ENCODE data around the gene HPCAL4. TPM values are rescaled to one million over a fixed set of nuclear protein-coding genes. Genes with fewer than 3 reads are reported as not detected.

Gene HPCAL4
- total RNA-seq, 1 donor from 2014 or later, result not detected

DNA sequence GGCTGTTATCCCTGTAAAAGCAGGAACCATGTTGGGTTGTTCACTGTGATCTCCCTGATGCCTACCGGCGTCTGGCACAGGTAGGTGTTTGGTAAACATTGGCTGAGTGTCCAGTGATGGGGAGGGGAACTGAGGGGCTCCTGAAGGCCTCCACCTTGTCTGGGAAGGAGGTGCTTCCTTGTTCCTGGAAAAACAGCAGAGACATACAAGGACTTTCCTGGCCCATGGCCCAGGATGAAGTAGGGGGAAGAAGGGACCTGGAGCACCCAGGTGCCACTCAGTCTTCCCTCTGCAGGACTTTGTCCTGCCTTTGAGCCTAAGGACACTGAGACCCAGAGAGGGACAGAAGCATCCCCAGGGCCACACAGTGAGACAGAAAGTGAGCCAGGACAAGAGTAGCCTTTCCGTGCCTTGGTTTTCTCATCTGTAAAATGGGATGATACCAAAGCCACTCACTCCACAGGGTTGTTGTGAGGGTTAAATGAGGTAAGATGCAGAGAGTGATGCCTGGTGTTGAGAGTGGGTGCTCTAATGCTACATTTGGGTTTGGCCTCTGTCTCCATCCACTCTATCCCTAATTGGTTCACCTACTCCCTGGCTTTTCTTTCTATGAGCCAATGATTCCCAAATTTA is 45.7 kb downstream of the HPCAL4 start:
- peaks cover 4% of the 10 kb centered on the region for H3K27me3 Mint-ChIP-seq
- no peak overlapping the region for H3K27ac Mint-ChIP-seq
- no peaks in the 10 kb centered on the region for H3K36me3 Mint-ChIP-seq (ENCODE audit: low read depth)
- CTCF ChIA-PET, result no interaction called here
- ATAC-seq (ENCODE audit: low read depth), result no peak
- intact Hi-C loops (cut with micrococcal nuclease), result no loop called here
- POLR2A ChIA-PET, result no interaction called here
- no peaks in the 10 kb centered on the region for H3K4me1 Mint-ChIP-seq
- DNase-seq, result no peak
- TF ChIP-seq, protein P1, sequence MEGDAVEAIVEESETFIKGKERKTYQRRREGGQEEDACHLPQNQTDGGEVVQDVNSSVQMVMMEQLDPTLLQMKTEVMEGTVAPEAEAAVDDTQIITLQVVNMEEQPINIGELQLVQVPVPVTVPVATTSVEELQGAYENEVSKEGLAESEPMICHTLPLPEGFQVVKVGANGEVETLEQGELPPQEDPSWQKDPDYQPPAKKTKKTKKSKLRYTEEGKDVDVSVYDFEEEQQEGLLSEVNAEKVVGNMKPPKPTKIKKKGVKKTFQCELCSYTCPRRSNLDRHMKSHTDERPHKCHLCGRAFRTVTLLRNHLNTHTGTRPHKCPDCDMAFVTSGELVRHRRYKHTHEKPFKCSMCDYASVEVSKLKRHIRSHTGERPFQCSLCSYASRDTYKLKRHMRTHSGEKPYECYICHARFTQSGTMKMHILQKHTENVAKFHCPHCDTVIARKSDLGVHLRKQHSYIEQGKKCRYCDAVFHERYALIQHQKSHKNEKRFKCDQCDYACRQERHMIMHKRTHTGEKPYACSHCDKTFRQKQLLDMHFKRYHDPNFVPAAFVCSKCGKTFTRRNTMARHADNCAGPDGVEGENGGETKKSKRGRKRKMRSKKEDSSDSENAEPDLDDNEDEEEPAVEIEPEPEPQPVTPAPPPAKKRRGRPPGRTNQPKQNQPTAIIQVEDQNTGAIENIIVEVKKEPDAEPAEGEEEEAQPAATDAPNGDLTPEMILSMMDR (IDR thresholded peaks at IDR 0.05), result no peak
- H3K9me3 Mint-ChIP-seq, result peaks cover 4% of the 10 kb centered on the region
- H3K4me3 Mint-ChIP-seq, result no peak overlapping the region

DNA sequence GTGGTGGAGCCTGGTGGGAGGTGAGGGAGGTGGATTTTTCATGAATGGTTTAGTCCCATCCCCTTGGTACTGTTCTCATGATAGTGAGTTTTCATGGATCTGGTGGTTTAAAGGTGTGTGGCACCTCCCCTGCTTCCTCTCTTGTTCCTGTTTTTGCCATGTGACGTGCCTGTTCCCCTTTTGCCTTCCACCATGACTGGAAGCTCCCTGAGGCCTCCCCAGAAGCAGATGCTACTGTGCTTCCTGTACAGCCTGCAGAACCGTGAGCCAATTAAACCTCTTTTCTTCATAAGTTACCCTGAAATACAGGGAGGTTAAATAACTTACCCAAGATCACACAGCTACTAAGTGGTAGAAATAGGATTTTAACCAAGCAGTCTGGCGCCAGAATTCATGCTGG is 47.5 kb downstream of the HPCAL4 start:
- Mint-ChIP-seq H3K4me3 (no peak overlapping the region), H3K27ac (no peak overlapping the region), H3K27me3 (peaks cover 15% of the 10 kb centered on the region), H3K9me3 (peaks cover 4% of the 10 kb centered on the region), H3K36me3 (ENCODE audit: low read depth) (no peaks in the 10 kb centered on the region), H3K4me1 (peaks cover 2% of the 10 kb centered on the region)
- TF ChIP-seq, protein P1 (IDR thresholded peaks at IDR 0.05), result no peak
- ATAC-seq (ENCODE audit: low read depth) (no peak), DNase-seq (no peak)
- POLR2A ChIA-PET, result no interaction called here
- intact Hi-C loops (cut with micrococcal nuclease), result no loop called here
- CTCF ChIA-PET, result interaction anchor here (0.9 kb wide), 1 partner anchor 37 kb away, joined by 3 read pairs; no protein-coding TSS in a partner anchor

DNA sequence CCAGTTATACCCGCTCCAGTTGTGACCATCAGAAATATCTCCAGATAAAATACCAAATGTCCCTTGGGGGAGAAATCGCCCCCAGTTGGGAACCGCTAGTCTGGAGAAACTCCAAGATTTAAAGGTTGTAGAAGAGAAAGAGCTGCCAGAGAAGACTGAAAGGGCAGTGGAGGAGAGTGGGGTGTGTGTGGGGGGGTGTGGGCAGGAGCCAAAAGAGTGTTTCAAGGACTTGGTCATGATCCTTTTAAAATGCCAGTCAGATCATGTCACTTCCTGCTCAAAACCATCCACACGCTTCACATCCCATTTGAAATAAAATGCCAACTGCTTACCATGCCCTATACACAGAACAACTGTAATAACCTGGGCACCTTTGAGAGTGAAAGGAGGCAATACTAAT is 48.4 kb downstream of the HPCAL4 start:
- DNase-seq (no peak), ATAC-seq (ENCODE audit: low read depth) (no peak)
- ChIA-PET CTCF (no interaction called here), POLR2A (no interaction called here)
- Mint-ChIP-seq H3K36me3 (ENCODE audit: low read depth) (no peaks in the 10 kb centered on the region), H3K9me3 (peaks cover 4% of the 10 kb centered on the region), H3K27ac (no peak overlapping the region), H3K27me3 (peaks cover 23% of the 10 kb centered on the region), H3K4me1 (peaks cover 2% of the 10 kb centered on the region), H3K4me3 (no peak overlapping the region)
- TF ChIP-seq, protein P1 (IDR thresholded peaks at IDR 0.05), result no peak
- intact Hi-C loops (cut with micrococcal nuclease), result no loop called here

DNA sequence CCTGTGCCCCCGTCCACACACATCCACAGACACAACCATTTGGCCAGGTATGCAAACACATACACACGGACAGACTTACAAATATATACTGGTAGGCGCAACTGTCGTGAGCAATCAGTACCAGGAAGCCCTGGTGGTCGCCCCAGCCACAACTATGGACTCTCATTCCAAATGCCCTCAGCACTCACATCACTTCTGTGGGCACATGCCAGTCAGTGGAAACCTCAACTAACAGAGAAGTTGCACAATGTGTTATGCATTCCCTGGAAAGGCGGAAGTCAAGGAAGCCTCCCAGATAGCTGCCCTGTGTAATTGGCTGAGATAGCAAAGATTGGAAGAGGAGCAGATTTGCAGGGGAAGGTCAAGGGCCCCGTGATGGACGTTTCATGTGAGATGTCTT is 50.4 kb downstream of the HPCAL4 start:
- TF ChIP-seq, protein P1 (IDR thresholded peaks at IDR 0.05), result no peak
- Mint-ChIP-seq H3K27me3 (peaks cover 36% of the 10 kb centered on the region), H3K27ac (no peak overlapping the region), H3K36me3 (ENCODE audit: low read depth) (no peaks in the 10 kb centered on the region), H3K4me1 (peaks cover 2% of the 10 kb centered on the region), H3K9me3 (peaks cover 4% of the 10 kb centered on the region), H3K4me3 (no peak overlapping the region)
- ATAC-seq (ENCODE audit: low read depth), result no peak
- no peak for DNase-seq
- POLR2A ChIA-PET, result interaction anchor here (0.6 kb wide), 1 partner anchor 1982 kb away, joined by 5 read pairs; no protein-coding TSS in a partner anchor
- intact Hi-C loops (cut with micrococcal nuclease), result no loop called here
- CTCF ChIA-PET, result interaction anchor here (1.1 kb wide), 1 partner anchor 13 kb away, joined by 4 read pairs; no protein-coding TSS in a partner anchor

DNA sequence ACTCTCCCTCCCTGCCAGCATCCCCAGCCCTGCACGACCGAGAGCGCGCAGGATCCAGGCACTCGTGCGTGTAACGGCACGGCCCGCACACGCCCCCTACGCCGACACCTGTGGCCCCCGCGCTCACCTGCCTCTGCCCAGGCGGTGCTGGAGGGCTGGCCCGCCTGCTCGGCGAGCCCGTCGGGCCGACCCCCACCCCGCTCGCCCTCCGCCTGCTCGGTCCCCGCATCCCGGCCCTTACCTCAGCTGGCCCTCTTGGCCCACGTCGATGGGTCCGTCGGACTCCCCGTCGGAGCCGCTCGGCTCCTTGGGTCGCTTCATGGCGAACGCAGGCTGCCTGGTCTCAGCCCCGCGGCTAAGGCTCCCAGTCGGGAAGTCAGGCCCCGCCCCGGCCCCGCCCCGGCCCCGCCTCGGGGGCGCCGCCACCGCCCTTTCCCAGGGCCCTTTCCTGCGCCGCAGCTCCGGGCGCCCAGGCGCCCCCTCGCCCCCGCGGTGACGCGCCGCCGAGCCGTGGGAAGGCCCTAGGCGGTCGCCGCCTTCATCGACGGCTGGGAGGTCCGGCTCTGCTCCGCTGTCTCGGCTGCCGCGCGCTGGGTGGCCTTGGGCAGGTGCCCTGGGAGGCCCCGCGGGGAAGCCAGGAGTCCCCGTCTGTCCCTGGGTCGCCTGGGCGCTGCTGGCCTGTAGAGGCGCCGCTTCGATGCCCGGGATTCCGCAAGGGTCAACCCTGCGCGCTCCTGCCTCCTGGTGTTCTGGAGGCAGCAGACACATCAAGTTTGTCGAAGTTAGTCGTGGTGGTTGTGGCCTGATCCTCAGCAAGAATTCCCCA is 51.7 kb downstream of the HPCAL4 start, which contains the start of gene HEYL:
Gene HEYL, minus strand, starts transcription at position 339 of the 826 bp plus-strand sequence. Its CDS starts 18 bp downstream, at position 321.
- ATAC-seq (ENCODE audit: low read depth), result peak; percentile 79
- Mint-ChIP-seq H3K4me3 (peak within 1 kb of the TSS; percentile 66), H3K27ac (no peak within 1 kb of the TSS), H3K4me1 (peaks cover 2% of the 10 kb centered on the region), H3K9me3 (peaks cover 4% of the 10 kb centered on the region), H3K36me3 (ENCODE audit: low read depth) (no peaks in the 10 kb centered on the region), H3K27me3 (peaks cover 37% of the 10 kb centered on the region)
- peak; percentile 53 for DNase-seq
- ChIA-PET CTCF (interaction anchor here (0.6 to 2.6 kb wide), 3 partner anchors 14 to 375 kb away, joined by 3 to 8 read pairs (median 3); no protein-coding TSS in a partner anchor), POLR2A (no interaction called here)
- intact Hi-C loops (cut with micrococcal nuclease), result no loop called here
- TF ChIP-seq, protein P1 (IDR thresholded peaks at IDR 0.05), result no peak

Data from activated B cell treated with CpG ODN at 0.5 μM for 24 hours (primary cell).